Transverse colon (tissue), 4 donors: ENCODE results near the gene SNX32.

Experiments
- CTCF ChIP-seq, 5 experiments: fragments of 200-600 bp in 3 of 5; fragments of 450-650 bp in 2 of 5; sonication (generic) in 3 of 5; IDR thresholded peaks; 1 replicate in 2 of 5; 2 replicates in 3 of 5; pipeline ENCODE4 v1.5.1; 2016 to 2017; ENCODE audit warnings: antibody characterized with exemption in 5 of 5, inconsistent platforms in 3 of 5, mild to moderate bottlenecking in 2 of 5, moderate library complexity in 1 of 5
- POLR2A ChIP-seq: fragments of 450-650 bp; IDR thresholded peaks from one replicate; pipeline ENCODE4 v1.6.1; 2016; ENCODE audit warnings: antibody characterized with exemption, mild to moderate bottlenecking, moderate library complexity
- POLR2AphosphoS5 ChIP-seq, 3 donors: sonication (generic); formaldehyde crosslinking; IDR thresholded peaks; one replicate each; pipeline ENCODE4 v1.6.1; 2016; ENCODE audit warnings: antibody characterized with exemption in 3 of 3

- TF ChIP-seq CTCF (IDR thresholded peaks at IDR 0.05) (no peak), POLR2A (no peak), POLR2AphosphoS5 (IDR thresholded peaks at IDR 0.05) (no peak)
These were observed 22.2 kb downstream of the SNX32 start for GRCh38 chr11:65855927-65856363.
